ENCODE data around the gene KCNJ14. TPM values are rescaled to one million over a fixed set of nuclear protein-coding genes. Genes with fewer than 3 reads are reported as not detected.
"Not testable (repeated sequence)": the region's sequence is repeated elsewhere in the genome, so short reads cannot be mapped to it uniquely, and the experiment has no call there.

Gene KCNJ14
- total RNA-seq, 3 donors from 2014 or later = 0.80 to 1.6 (median 1.0) TPM

- H3K36me3 ChIP-seq = no peaks in the 10 kb centered on the region
- DNase-seq (ENCODE audit: low spot score in 2 of 2) = no peak
- H3K27ac ChIP-seq = no peak overlapping the region
- peaks cover 3 to 5% of the 10 kb centered on the region in 2 donors for H3K4me1 ChIP-seq
- intact Hi-C loops (cut with DNase I; ENCODE audit: low total_unique reads) = no loop called here
- H3K4me3 ChIP-seq = no peak overlapping the region
- H3K27me3 ChIP-seq = no peaks in the 10 kb centered on the region
- no peaks in the 10 kb centered on the region for H3K9me3 ChIP-seq
- TF ChIP-seq POLR2AphosphoS5 (IDR thresholded peaks at IDR 0.05) (no peak), CTCF (IDR thresholded peaks at IDR 0.05) (no peak), POLR2A (IDR thresholded peaks at IDR 0.05) (no peak)
Observed at GRCh38 chr19:48484931-48485612, 29.7 kb downstream of the KCNJ14 start.

- DNase-seq (ENCODE audit: low spot score in 2 of 2); H3K27me3 ChIP-seq; intact Hi-C loops (cut with DNase I; ENCODE audit: low total_unique reads); H3K9me3 ChIP-seq; H3K4me3 ChIP-seq; H3K36me3 ChIP-seq; H3K4me1 ChIP-seq: not testable (repeated sequence)
- peak overlapping the region; percentile 90 to 95 for H3K27ac ChIP-seq
Observed at GRCh38 chr19:48486706-48487105, 31.3 kb downstream of the KCNJ14 start.

DNA sequence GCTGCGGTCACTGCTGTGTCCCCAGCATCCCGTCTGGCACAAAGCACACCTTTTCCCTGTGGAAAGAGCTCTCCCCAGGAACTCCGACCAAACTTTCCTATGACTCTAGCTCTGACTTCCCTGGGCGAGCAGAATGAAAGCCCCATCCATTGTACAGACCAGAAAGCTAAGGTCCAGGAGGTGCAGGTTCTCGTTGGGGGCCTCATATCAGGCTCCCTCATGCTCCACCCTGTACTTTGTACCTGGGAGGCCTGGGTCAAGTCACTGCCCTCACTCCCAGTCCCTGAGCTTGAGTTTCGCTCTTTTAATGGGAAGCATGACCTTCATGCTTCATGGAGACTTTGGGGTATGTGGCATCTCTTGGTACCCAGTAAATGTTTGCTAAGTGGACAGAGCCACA lies 32.2 kb downstream of the KCNJ14 start:
- H3K27ac ChIP-seq = peak overlapping the region; percentile 90 to 95
- no peak for DNase-seq (ENCODE audit: low spot score in 2 of 2)
- no peaks in the 10 kb centered on the region for H3K36me3 ChIP-seq
- peaks cover 3 to 5% of the 10 kb centered on the region in 2 donors for H3K4me1 ChIP-seq
- peak overlapping the region in 1 of 3 donors; percentile 20 for H3K4me3 ChIP-seq
- intact Hi-C loops (cut with DNase I; ENCODE audit: low total_unique reads) = no loop called here
- H3K27me3 ChIP-seq = no peaks in the 10 kb centered on the region
- no peak for TF ChIP-seq POLR2AphosphoS5 (IDR thresholded peaks at IDR 0.05)
- no peaks in the 10 kb centered on the region for H3K9me3 ChIP-seq

DNA sequence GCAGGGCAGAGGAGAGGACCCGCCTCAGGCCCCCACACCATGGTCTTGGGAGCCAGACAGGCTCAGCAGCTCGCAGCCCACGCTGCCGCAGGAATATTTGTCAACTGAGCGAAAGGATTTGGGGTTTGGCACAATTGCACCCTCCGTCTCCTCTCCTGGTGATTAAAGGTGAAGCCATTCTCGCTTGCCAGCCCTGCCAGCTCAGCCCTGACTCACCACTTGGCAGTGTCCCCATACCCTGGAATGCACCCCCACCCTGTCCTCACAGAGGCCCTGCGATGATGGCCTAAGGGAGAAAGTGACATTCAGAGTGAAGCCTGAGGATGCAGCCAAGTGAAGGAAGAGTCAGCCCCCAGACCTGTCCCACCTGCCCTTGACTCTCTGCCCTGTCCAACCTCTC lies 32.6 kb downstream of the KCNJ14 start:
- intact Hi-C loops (cut with DNase I; ENCODE audit: low total_unique reads) = no loop called here
- H3K27ac ChIP-seq = peak overlapping the region; percentile 90 to 95
- no peaks in the 10 kb centered on the region for H3K36me3 ChIP-seq
- TF ChIP-seq POLR2AphosphoS5 (IDR thresholded peaks at IDR 0.05) = peak; percentile 18 to 82 (median 36)
- TF ChIP-seq CTCF (IDR thresholded peaks at IDR 0.05) = no peak
- peaks cover 3 to 5% of the 10 kb centered on the region in 2 donors for H3K4me1 ChIP-seq
- no peak overlapping the region for H3K4me3 ChIP-seq
- H3K27me3 ChIP-seq = no peaks in the 10 kb centered on the region
- peak; percentile 94 to 95 for DNase-seq (ENCODE audit: low spot score in 2 of 2)
- H3K9me3 ChIP-seq = no peaks in the 10 kb centered on the region

- H3K4me1 ChIP-seq; H3K36me3 ChIP-seq; H3K4me3 ChIP-seq; intact Hi-C loops (cut with DNase I; ENCODE audit: low total_unique reads); H3K27me3 ChIP-seq; H3K9me3 ChIP-seq; DNase-seq (ENCODE audit: low spot score in 2 of 2): not testable (repeated sequence)
- peak overlapping the region; percentile 90 to 95 for H3K27ac ChIP-seq
Observed at GRCh38 chr19:48488478-48488877, 33.1 kb downstream of the KCNJ14 start.

GRCh38 chr19:48489608-48490216 lies 34.3 kb downstream of the KCNJ14 start:
- Histone ChIP-seq H3K4me3 (no peak overlapping the region), H3K4me1 (peaks cover 3 to 5% of the 10 kb centered on the region in 2 donors), H3K36me3 (no peaks in the 10 kb centered on the region), H3K27me3 (no peaks in the 10 kb centered on the region), H3K27ac (peak overlapping the region in 1 of 2 donors; percentile 50), H3K9me3 (no peaks in the 10 kb centered on the region)
- peak in 1 of 2 donors; percentile 72 for DNase-seq (ENCODE audit: low spot score in 2 of 2)
- TF ChIP-seq CTCF (IDR thresholded peaks at IDR 0.05) (peak; percentile 41 to 92 (median 91)), POLR2A (IDR thresholded peaks at IDR 0.05) (no peak)
- intact Hi-C loops (cut with DNase I; ENCODE audit: low total_unique reads) = loop anchor here (5.0 kb wide), 1 partner anchor 97 kb away; the partner anchor contains the start of genes GRIN2D and KDELR1
